GM12892 (cell line): ENCODE results near the gene NPY4R2.
"Not testable (repeated sequence)": the region's sequence is repeated elsewhere in the genome, so short reads cannot be mapped to it uniquely, and the experiment has no call there.

Experiments
- POLR2A ChIP-seq: IDR thresholded peaks from 2 replicates; pipeline ENCODE4 v1.6.1; 2011; ENCODE audit warnings: low read depth, low read length, control low read depth
- POLR2AphosphoS5 ChIP-seq: IDR thresholded peaks from 2 replicates; pipeline ENCODE4 v1.6.1; 2011; ENCODE audit warnings: low read depth, low read length, control low read depth
- TAF1 ChIP-seq: IDR thresholded peaks from 2 replicates; pipeline ENCODE4 v1.6.1; 2011; ENCODE audit warnings: low read depth, mild to moderate bottlenecking, control low read depth, low read length, borderline replicate concordance

DNA sequence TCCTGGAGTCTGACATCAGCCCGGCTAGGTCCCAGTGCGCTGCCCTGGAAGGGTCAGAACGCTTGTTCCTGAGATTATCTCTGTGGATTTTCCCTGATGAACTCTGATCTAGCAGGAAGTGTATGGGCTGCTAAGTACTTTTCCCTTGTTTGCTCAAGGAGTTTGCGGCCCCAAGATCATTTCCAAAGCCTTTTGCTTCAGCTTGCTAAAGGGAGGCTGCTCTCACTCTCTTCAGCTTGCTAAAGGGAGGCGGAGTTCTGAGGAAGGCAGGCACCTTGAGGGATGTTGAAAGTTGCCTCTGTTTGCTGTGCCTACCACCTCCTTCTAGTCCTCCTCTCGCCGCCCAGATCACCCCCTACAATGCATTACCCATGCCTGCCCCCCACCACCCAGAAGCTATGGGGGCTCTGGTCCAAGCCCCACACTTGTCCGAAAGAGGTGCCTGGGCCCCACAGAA, 18.3 kb downstream of the NPY4R2 start:
- TF ChIP-seq POLR2AphosphoS5, POLR2A, TAF1: not testable (repeated sequence)
